ENCODE data around the gene SPRN. TPM values are rescaled to one million over a fixed set of nuclear protein-coding genes. Genes with fewer than 3 reads are reported as not detected.

The SPRN gene
- total RNA-seq, 1 experiment from 2014 or later, result 0.59 TPM

DNA sequence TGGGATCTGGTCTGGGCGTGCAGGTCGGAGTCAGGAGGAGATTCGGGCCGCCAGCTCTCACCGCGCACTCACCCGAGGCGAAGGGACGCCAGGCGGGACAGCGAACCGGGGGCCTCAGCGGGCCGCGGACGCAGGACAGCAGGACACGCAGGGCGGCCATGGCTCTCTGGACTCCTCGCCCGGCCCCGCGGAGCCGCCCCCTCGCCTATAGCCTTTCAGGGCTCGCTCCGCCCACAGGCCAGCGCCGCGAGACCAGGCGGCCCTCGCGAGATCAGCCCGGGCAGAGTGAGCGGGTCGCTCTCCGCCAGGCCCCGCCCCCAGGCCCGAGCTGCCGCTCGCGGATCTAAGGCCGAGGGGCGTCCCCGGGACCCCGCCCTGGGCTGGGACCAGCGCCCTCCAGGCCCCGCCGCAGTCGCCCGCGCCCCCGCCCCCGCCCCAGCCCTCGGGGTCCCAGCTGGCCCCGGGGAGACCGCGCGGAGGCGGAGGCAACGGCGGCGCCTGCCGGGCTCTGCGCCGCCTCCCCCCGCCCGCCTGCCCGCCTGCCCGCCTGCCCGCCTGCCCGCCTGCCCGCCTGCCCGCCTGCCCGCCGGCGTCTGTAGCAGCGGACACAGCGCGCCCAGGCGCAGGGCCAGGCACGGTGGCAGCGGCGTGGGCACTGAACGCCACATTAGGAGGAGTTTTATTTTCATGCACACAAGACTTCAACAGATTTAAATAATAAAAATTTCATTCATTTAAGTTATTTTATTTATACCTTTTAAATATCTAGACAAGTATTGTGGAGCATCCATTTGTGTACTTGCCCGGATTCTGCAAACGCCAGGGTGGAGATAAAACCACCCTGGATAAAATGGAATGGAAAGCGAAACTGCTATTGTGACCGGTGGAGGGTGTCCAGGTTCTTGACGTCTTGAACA, 51.0 kb downstream of the SPRN start, which contains the start of gene ECHS1 (continued):
- TF ChIP-seq GABPB1 (CRISPR knock-in tag; IDR thresholded peaks at IDR 0.05) (no peak), NFE2L1 (CRISPR knock-in tag; IDR thresholded peaks at IDR 0.05) (no peak), FOXK1 (CRISPR knock-in tag; IDR thresholded peaks at IDR 0.05) (0 out of 2 replicates have a peak, but pooled peaks have one; percentile 11), ETV6 (CRISPR knock-in tag; IDR thresholded peaks at IDR 0.05) (no peak), SOX15 (CRISPR knock-in tag; IDR thresholded peaks at IDR 0.05) (no peak), EMX1 (CRISPR knock-in tag; IDR thresholded peaks at IDR 0.05) (no peak), FOXP1 (CRISPR knock-in tag; IDR thresholded peaks at IDR 0.05; ENCODE audit: borderline replicate concordance) (peak; percentile 20; the same call in 1 of the 2 replicates), ATF1 (CRISPR knock-in tag; IDR thresholded peaks at IDR 0.05) (no peak), TP53 (CRISPR knock-in tag; IDR thresholded peaks at IDR 0.05) (no peak), NR2C2 (CRISPR knock-in tag; IDR thresholded peaks at IDR 0.05) (no peak), NR1H2 (CRISPR knock-in tag; IDR thresholded peaks at IDR 0.05) (no peak), ELF4 (CRISPR knock-in tag; IDR thresholded peaks at IDR 0.05; ENCODE audit: low read depth) (no peak), SP1 (CRISPR knock-in tag; conservative IDR thresholded peaks at IDR 0.05) (peak; percentile 90)
- TF ChIP-seq, protein P1, sequence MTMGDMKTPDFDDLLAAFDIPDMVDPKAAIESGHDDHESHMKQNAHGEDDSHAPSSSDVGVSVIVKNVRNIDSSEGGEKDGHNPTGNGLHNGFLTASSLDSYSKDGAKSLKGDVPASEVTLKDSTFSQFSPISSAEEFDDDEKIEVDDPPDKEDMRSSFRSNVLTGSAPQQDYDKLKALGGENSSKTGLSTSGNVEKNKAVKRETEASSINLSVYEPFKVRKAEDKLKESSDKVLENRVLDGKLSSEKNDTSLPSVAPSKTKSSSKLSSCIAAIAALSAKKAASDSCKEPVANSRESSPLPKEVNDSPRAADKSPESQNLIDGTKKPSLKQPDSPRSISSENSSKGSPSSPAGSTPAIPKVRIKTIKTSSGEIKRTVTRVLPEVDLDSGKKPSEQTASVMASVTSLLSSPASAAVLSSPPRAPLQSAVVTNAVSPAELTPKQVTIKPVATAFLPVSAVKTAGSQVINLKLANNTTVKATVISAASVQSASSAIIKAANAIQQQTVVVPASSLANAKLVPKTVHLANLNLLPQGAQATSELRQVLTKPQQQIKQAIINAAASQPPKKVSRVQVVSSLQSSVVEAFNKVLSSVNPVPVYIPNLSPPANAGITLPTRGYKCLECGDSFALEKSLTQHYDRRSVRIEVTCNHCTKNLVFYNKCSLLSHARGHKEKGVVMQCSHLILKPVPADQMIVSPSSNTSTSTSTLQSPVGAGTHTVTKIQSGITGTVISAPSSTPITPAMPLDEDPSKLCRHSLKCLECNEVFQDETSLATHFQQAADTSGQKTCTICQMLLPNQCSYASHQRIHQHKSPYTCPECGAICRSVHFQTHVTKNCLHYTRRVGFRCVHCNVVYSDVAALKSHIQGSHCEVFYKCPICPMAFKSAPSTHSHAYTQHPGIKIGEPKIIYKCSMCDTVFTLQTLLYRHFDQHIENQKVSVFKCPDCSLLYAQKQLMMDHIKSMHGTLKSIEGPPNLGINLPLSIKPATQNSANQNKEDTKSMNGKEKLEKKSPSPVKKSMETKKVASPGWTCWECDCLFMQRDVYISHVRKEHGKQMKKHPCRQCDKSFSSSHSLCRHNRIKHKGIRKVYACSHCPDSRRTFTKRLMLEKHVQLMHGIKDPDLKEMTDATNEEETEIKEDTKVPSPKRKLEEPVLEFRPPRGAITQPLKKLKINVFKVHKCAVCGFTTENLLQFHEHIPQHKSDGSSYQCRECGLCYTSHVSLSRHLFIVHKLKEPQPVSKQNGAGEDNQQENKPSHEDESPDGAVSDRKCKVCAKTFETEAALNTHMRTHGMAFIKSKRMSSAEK (CRISPR knock-in tag; IDR thresholded peaks at IDR 0.05; ENCODE audit: borderline replicate concordance), result no peak
- TF ChIP-seq, protein P2, sequence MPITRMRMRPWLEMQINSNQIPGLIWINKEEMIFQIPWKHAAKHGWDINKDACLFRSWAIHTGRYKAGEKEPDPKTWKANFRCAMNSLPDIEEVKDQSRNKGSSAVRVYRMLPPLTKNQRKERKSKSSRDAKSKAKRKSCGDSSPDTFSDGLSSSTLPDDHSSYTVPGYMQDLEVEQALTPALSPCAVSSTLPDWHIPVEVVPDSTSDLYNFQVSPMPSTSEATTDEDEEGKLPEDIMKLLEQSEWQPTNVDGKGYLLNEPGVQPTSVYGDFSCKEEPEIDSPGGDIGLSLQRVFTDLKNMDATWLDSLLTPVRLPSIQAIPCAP (CRISPR knock-in tag; IDR thresholded peaks at IDR 0.05), result no peak
- TF ChIP-seq, protein P3, sequence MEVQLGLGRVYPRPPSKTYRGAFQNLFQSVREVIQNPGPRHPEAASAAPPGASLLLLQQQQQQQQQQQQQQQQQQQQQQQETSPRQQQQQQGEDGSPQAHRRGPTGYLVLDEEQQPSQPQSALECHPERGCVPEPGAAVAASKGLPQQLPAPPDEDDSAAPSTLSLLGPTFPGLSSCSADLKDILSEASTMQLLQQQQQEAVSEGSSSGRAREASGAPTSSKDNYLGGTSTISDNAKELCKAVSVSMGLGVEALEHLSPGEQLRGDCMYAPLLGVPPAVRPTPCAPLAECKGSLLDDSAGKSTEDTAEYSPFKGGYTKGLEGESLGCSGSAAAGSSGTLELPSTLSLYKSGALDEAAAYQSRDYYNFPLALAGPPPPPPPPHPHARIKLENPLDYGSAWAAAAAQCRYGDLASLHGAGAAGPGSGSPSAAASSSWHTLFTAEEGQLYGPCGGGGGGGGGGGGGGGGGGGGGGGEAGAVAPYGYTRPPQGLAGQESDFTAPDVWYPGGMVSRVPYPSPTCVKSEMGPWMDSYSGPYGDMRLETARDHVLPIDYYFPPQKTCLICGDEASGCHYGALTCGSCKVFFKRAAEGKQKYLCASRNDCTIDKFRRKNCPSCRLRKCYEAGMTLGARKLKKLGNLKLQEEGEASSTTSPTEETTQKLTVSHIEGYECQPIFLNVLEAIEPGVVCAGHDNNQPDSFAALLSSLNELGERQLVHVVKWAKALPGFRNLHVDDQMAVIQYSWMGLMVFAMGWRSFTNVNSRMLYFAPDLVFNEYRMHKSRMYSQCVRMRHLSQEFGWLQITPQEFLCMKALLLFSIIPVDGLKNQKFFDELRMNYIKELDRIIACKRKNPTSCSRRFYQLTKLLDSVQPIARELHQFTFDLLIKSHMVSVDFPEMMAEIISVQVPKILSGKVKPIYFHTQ (CRISPR knock-in tag; IDR thresholded peaks at IDR 0.05), result no peak
- TF ChIP-seq, protein P4, sequence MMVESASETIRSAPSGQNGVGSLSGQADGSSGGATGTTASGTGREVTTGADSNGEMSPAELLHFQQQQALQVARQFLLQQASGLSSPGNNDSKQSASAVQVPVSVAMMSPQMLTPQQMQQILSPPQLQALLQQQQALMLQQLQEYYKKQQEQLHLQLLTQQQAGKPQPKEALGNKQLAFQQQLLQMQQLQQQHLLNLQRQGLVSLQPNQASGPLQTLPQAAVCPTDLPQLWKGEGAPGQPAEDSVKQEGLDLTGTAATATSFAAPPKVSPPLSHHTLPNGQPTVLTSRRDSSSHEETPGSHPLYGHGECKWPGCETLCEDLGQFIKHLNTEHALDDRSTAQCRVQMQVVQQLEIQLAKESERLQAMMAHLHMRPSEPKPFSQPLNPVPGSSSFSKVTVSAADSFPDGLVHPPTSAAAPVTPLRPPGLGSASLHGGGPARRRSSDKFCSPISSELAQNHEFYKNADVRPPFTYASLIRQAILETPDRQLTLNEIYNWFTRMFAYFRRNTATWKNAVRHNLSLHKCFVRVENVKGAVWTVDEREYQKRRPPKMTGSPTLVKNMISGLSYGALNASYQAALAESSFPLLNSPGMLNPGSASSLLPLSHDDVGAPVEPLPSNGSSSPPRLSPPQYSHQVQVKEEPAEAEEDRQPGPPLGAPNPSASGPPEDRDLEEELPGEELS (CRISPR knock-in tag; IDR thresholded peaks at IDR 0.05), result peak; percentile 59; the same call in 1 of the 2 replicates
- TF ChIP-seq, protein P5, sequence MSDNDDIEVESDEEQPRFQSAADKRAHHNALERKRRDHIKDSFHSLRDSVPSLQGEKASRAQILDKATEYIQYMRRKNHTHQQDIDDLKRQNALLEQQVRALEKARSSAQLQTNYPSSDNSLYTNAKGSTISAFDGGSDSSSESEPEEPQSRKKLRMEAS (CRISPR knock-in tag; IDR thresholded peaks at IDR 0.05), result peak; percentile 49; the same call in 1 of the 2 replicates
- TF ChIP-seq, protein P6, sequence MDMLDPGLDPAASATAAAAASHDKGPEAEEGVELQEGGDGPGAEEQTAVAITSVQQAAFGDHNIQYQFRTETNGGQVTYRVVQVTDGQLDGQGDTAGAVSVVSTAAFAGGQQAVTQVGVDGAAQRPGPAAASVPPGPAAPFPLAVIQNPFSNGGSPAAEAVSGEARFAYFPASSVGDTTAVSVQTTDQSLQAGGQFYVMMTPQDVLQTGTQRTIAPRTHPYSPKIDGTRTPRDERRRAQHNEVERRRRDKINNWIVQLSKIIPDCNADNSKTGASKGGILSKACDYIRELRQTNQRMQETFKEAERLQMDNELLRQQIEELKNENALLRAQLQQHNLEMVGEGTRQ (CRISPR knock-in tag; IDR thresholded peaks at IDR 0.05), result peak; percentile 6; the same call in 1 of the 2 replicates
- TF ChIP-seq, protein P7, sequence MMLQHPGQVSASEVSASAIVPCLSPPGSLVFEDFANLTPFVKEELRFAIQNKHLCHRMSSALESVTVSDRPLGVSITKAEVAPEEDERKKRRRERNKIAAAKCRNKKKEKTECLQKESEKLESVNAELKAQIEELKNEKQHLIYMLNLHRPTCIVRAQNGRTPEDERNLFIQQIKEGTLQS (CRISPR knock-in tag; conservative IDR thresholded peaks at IDR 0.05), result no peak
- TF ChIP-seq, protein P8, sequence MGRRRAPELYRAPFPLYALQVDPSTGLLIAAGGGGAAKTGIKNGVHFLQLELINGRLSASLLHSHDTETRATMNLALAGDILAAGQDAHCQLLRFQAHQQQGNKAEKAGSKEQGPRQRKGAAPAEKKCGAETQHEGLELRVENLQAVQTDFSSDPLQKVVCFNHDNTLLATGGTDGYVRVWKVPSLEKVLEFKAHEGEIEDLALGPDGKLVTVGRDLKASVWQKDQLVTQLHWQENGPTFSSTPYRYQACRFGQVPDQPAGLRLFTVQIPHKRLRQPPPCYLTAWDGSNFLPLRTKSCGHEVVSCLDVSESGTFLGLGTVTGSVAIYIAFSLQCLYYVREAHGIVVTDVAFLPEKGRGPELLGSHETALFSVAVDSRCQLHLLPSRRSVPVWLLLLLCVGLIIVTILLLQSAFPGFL (CRISPR knock-in tag; IDR thresholded peaks at IDR 0.05; ENCODE audit: borderline replicate concordance), result no peak

Data from WTC11 (cell line).